Measurements from ENCODE around the gene MIXL1. TPM values are rescaled to one million over a fixed set of nuclear protein-coding genes. Genes with fewer than 3 reads are reported as not detected.

Gene MIXL1
- total RNA-seq, 1 donor from 2014 or later = not detected

GRCh38 chr1:226223786-226224244, 351 bp downstream of the MIXL1 start:
- H3K9me3 ChIP-seq = no peaks in the 10 kb centered on the region
- intact Hi-C loops (cut with DNase I) = no loop called here
- TF ChIP-seq, protein P1, sequence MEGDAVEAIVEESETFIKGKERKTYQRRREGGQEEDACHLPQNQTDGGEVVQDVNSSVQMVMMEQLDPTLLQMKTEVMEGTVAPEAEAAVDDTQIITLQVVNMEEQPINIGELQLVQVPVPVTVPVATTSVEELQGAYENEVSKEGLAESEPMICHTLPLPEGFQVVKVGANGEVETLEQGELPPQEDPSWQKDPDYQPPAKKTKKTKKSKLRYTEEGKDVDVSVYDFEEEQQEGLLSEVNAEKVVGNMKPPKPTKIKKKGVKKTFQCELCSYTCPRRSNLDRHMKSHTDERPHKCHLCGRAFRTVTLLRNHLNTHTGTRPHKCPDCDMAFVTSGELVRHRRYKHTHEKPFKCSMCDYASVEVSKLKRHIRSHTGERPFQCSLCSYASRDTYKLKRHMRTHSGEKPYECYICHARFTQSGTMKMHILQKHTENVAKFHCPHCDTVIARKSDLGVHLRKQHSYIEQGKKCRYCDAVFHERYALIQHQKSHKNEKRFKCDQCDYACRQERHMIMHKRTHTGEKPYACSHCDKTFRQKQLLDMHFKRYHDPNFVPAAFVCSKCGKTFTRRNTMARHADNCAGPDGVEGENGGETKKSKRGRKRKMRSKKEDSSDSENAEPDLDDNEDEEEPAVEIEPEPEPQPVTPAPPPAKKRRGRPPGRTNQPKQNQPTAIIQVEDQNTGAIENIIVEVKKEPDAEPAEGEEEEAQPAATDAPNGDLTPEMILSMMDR (IDR thresholded peaks at IDR 0.05) = no peak

DNA sequence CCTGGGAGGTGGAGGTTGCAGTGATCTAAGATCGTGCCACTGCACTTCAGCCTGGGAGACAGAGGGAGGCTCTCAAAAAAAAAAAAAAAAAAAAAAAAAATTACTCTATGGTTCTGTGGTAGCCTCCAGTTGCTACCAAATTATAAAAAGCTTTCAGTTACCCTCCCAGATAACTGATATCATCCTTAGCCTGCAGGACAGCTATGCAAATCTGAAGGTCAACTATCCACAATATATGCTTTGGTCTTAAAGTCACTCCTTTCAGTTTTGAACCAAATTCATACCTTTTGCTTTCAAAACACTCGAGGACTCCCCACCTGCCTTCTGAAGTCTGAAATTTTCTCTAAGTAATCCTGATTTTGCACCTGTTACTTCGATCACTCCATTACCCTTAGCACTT, 3.1 kb downstream of the MIXL1 start:
- Histone ChIP-seq H3K27ac (no peak overlapping the region), H3K4me1 (no peaks in the 10 kb centered on the region), H3K27me3 (no peaks in the 10 kb centered on the region), H3K9me3 (no peaks in the 10 kb centered on the region), H3K4me3 (no peak overlapping the region), H3K36me3 (no peaks in the 10 kb centered on the region)
- no peak for DNase-seq (ENCODE audit: low spot score in 2 of 2)
- TF ChIP-seq, protein P1 (IDR thresholded peaks at IDR 0.05) = no peak
- intact Hi-C loops (cut with DNase I) = no loop called here

More at GRCh38 chr1:226223786-226224244, 351 bp downstream of the MIXL1 start:
- Histone ChIP-seq H3K27me3 (no peaks in the 10 kb centered on the region), H3K27ac (no peak overlapping the region), H3K4me3 (peak overlapping the region; percentile 55 to 65), H3K4me1 (no peaks in the 10 kb centered on the region), H3K36me3 (no peaks in the 10 kb centered on the region)
- no peak for DNase-seq (ENCODE audit: low spot score in 2 of 2)

GRCh38 chr1:226233293-226233692, 9.8 kb downstream of the MIXL1 start:
- no peaks in the 10 kb centered on the region for H3K4me1 ChIP-seq
- intact Hi-C loops (cut with DNase I) = no loop called here
- no peaks in the 10 kb centered on the region for H3K9me3 ChIP-seq
- DNase-seq (ENCODE audit: low spot score in 2 of 2) = no peak
- H3K36me3 ChIP-seq = no peaks in the 10 kb centered on the region
- TF ChIP-seq, protein P1 (IDR thresholded peaks at IDR 0.05) = no peak
- no peak overlapping the region for H3K27ac ChIP-seq
- no peaks in the 10 kb centered on the region for H3K27me3 ChIP-seq
- H3K4me3 ChIP-seq = no peak overlapping the region

DNA sequence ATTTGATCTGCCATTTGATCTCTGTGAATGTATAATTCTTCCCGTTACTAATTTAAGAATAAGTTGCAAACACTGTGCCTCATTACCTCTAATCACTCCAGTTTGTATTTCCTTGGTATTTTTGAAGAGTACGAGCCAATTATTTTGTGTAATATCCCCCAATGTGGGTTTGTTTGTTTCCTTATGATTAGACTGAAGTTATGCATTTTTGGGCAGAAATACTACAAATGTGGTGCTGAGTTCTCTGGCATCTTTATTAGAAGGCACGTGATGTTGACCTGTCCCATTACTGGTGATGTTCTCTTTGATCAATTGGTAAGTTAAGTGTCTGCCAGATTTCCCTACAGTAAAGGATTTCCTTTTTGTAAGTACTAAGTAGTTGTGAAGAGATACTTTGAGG, 10.3 kb downstream of the MIXL1 start:
- Histone ChIP-seq H3K4me3 (no peak overlapping the region), H3K27ac (no peak overlapping the region), H3K27me3 (no peaks in the 10 kb centered on the region), H3K4me1 (no peaks in the 10 kb centered on the region), H3K9me3 (no peaks in the 10 kb centered on the region), H3K36me3 (no peaks in the 10 kb centered on the region)
- DNase-seq (ENCODE audit: low spot score in 2 of 2) = no peak
- intact Hi-C loops (cut with DNase I) = no loop called here
- TF ChIP-seq, protein P1 (IDR thresholded peaks at IDR 0.05) = no peak

- Histone ChIP-seq H3K27ac (no peak overlapping the region), H3K27me3 (no peaks in the 10 kb centered on the region), H3K36me3 (no peaks in the 10 kb centered on the region), H3K4me3 (no peak overlapping the region), H3K9me3 (no peaks in the 10 kb centered on the region), H3K4me1 (no peaks in the 10 kb centered on the region)
- intact Hi-C loops (cut with DNase I) = no loop called here
- TF ChIP-seq, protein P1 (IDR thresholded peaks at IDR 0.05) = no peak
- DNase-seq (ENCODE audit: low spot score in 2 of 2) = no peak
Measured at GRCh38 chr1:226236826-226237225, 13.4 kb downstream of the MIXL1 start.

DNA sequence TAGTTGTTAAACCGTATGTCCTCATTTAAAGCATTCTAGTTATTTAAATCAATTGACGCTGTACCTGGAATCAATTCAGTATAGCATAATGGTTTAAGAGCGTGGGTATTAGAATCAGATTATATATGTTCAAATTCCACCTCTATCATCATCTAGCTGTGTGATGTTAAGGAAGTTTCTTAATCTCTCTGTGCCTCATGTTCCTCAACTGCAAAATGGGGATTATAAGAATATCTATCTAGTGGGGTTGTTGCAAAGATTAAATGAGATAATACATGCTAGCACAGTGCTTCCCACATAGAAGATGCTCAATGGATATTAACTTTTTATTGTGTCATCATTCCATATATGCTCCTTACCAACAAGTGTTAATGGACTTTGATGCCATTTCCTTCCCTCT, 16.0 kb downstream of the MIXL1 start:
- no peak for DNase-seq (ENCODE audit: low spot score in 2 of 2)
- TF ChIP-seq, protein P1 (IDR thresholded peaks at IDR 0.05) = no peak
- H3K36me3 ChIP-seq = no peaks in the 10 kb centered on the region
- no peaks in the 10 kb centered on the region for H3K4me1 ChIP-seq
- intact Hi-C loops (cut with DNase I) = no loop called here
- H3K4me3 ChIP-seq = no peak overlapping the region
- H3K9me3 ChIP-seq = no peaks in the 10 kb centered on the region
- H3K27me3 ChIP-seq = no peaks in the 10 kb centered on the region
- H3K27ac ChIP-seq = no peak overlapping the region
